WI38 (cell line): ENCODE results near the gene EPHB3.

Experiments used
- H3K4me3 ChIP-seq: 2 replicates; pipeline ENCODE4 v1.5.1; 2011; ENCODE audit warnings: low read depth, mild to moderate bottlenecking, control low read depth, low read length
- CTCF ChIP-seq: IDR thresholded peaks from 2 replicates; pipeline ENCODE4 v1.5.1; 2012; ENCODE audit warnings: low read depth, mild to moderate bottlenecking, control low read depth, low read length

Gene EPHB3

GRCh38 chr3:184592371-184593219, 31.0 kb downstream of the EPHB3 start:
- TF ChIP-seq CTCF: no peak
- no peak overlapping the region for H3K4me3 ChIP-seq

- no peak for TF ChIP-seq CTCF
- H3K4me3 ChIP-seq: no peak overlapping the region
Measured at GRCh38 chr3:184593220-184593927, 31.8 kb downstream of the EPHB3 start.

GRCh38 chr3:184593928-184594303, 32.3 kb downstream of the EPHB3 start:
- H3K4me3 ChIP-seq: no peak overlapping the region
- TF ChIP-seq CTCF: no peak

GRCh38 chr3:184594371-184595001, 32.9 kb downstream of the EPHB3 start:
- no peak overlapping the region for H3K4me3 ChIP-seq
- no peak for TF ChIP-seq CTCF

- TF ChIP-seq CTCF: no peak
- no peak overlapping the region for H3K4me3 ChIP-seq
Measured at GRCh38 chr3:184595726-184596125, 34.1 kb downstream of the EPHB3 start.

GRCh38 chr3:184596233-184596632, 34.6 kb downstream of the EPHB3 start:
- H3K4me3 ChIP-seq: no peak overlapping the region
- TF ChIP-seq CTCF: no peak
